ENCODE data around the gene PHKG2.

DNA sequence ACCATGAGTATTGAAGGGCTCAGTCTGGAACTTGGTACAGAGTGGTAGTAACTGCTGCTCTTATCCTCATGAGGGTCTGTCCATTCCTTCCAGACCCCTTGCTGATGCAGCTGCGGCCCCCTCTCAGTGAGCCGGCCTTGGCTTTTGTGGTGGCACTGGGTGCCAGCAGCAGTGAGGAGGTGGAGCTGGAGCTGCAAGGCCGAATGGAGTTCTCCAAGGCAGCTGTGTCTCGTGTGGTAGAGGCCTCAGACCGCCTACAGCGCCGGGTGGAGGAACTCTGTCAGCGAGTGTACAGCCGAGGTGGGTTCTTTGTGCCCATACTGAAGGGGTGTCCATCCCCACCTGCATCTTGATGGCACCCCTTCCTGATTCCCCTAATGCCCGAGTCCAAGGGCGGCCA is 15.9 kb downstream of the PHKG2 start:
- TF ChIP-seq EP300 (IDR thresholded peaks at IDR 0.05) (no peak), POLR2A (IDR thresholded peaks at IDR 0.05) (no peak)
- TF ChIP-seq, protein P1, sequence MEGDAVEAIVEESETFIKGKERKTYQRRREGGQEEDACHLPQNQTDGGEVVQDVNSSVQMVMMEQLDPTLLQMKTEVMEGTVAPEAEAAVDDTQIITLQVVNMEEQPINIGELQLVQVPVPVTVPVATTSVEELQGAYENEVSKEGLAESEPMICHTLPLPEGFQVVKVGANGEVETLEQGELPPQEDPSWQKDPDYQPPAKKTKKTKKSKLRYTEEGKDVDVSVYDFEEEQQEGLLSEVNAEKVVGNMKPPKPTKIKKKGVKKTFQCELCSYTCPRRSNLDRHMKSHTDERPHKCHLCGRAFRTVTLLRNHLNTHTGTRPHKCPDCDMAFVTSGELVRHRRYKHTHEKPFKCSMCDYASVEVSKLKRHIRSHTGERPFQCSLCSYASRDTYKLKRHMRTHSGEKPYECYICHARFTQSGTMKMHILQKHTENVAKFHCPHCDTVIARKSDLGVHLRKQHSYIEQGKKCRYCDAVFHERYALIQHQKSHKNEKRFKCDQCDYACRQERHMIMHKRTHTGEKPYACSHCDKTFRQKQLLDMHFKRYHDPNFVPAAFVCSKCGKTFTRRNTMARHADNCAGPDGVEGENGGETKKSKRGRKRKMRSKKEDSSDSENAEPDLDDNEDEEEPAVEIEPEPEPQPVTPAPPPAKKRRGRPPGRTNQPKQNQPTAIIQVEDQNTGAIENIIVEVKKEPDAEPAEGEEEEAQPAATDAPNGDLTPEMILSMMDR (IDR thresholded peaks at IDR 0.05): no peak
